HuH-7.5 (cell line): Measurements from ENCODE around the gene RASA3.
"Not testable (repeated sequence)": the region's sequence is repeated elsewhere in the genome, so short reads cannot be mapped to it uniquely, and the experiment has no call there.

Source experiments
- DNase-seq: peaks from one replicate; pipeline ENCODE4 v3.0.0; 2011; ENCODE audit warnings: low spot score

RASA3 gene

GRCh38 chr13:114155926-114156883 is 23.8 kb upstream of the RASA3 start:
- no peak for DNase-seq

- no peak for DNase-seq
Measured at GRCh38 chr13:114155320-114155719, 22.9 kb upstream of the RASA3 start.

GRCh38 chr13:114154476-114154875 is 22.1 kb upstream of the RASA3 start:
- no peak for DNase-seq

- no peak for DNase-seq
Measured at GRCh38 chr13:114153485-114154080, 21.2 kb upstream of the RASA3 start.

- DNase-seq, result no peak
Measured at GRCh38 chr13:114152831-114153371, 20.5 kb upstream of the RASA3 start.

GRCh38 chr13:114152285-114152645 is 19.8 kb upstream of the RASA3 start:
- no peak for DNase-seq

- no peak for DNase-seq
Measured at GRCh38 chr13:114151565-114152284, 19.3 kb upstream of the RASA3 start.

- no peak for DNase-seq
Measured at GRCh38 chr13:114151031-114151430, 18.6 kb upstream of the RASA3 start.

GRCh38 chr13:114149774-114150740 is 17.6 kb upstream of the RASA3 start:
- no peak for DNase-seq

- not testable (repeated sequence) for DNase-seq
Measured at GRCh38 chr13:114148886-114149285, 16.5 kb upstream of the RASA3 start.

GRCh38 chr13:114148521-114148855 is 16.1 kb upstream of the RASA3 start:
- DNase-seq, result no peak

- no peak for DNase-seq
Measured at GRCh38 chr13:114147803-114148520, 15.5 kb upstream of the RASA3 start.

- no peak for DNase-seq
Measured at GRCh38 chr13:114146629-114147028, 14.2 kb upstream of the RASA3 start.

- no peak for DNase-seq
Measured at GRCh38 chr13:114146173-114146572, 13.8 kb upstream of the RASA3 start.

- no peak for DNase-seq
Measured at GRCh38 chr13:114145722-114146121, 13.3 kb upstream of the RASA3 start.

GRCh38 chr13:114145256-114145655 is 12.8 kb upstream of the RASA3 start:
- no peak for DNase-seq

GRCh38 chr13:114144606-114145244 is 12.3 kb upstream of the RASA3 start:
- no peak for DNase-seq

- DNase-seq, result peak; percentile 74
Measured at GRCh38 chr13:114143806-114144605, 11.6 kb upstream of the RASA3 start.
